ENCODE results near the gene TSPAN10. TPM values are rescaled to one million over a fixed set of nuclear protein-coding genes. Genes with fewer than 3 reads are reported as not detected.
A peak's percentile ranks its signal among the peaks of the same experiment; 100 is the strongest.
"Not testable (repeated sequence)": the region's sequence is repeated elsewhere in the genome, so short reads cannot be mapped to it uniquely, and the experiment has no call there.

Gene TSPAN10
- total and polyA plus RNA-seq, 2 donors: 0.65 to 1.2 TPM

GRCh38 chr17:81660441-81660840 lies 23.4 kb downstream of the TSPAN10 start:
- no peak overlapping the region for H3K27ac ChIP-seq (ENCODE audit: low read depth)
- no peaks in the 10 kb centered on the region for H3K36me3 ChIP-seq (ENCODE audit: insufficient read depth)
- DNase-seq (ENCODE audit: extremely low spot score): no peak
- no peaks in the 10 kb centered on the region for H3K4me1 ChIP-seq (ENCODE audit: insufficient read depth)
- 90% methylated on average over 9 of the region's 9 CpGs for WGBS
- H3K4me3 ChIP-seq (ENCODE audit: low read depth, low read length): no peak overlapping the region

- DNase-seq (ENCODE audit: extremely low spot score): no peak
- H3K27ac ChIP-seq (ENCODE audit: low read depth): no peak overlapping the region
- 91% methylated on average over 4 of the region's 4 CpGs for WGBS
- no peaks in the 10 kb centered on the region for H3K36me3 ChIP-seq (ENCODE audit: insufficient read depth)
- no peak overlapping the region for H3K4me3 ChIP-seq (ENCODE audit: low read depth, low read length)
- no peaks in the 10 kb centered on the region for H3K4me1 ChIP-seq (ENCODE audit: insufficient read depth)
These were observed 25.0 kb downstream of the TSPAN10 start for GRCh38 chr17:81662002-81662401.

- 88% methylated on average over 7 of the region's 7 CpGs for WGBS
- H3K4me3 ChIP-seq (ENCODE audit: low read depth, low read length): no peak overlapping the region
- DNase-seq (ENCODE audit: extremely low spot score): no peak
These were observed 27.1 kb downstream of the TSPAN10 start for GRCh38 chr17:81664051-81664470.

GRCh38 chr17:81665205-81666091 lies 28.5 kb downstream of the TSPAN10 start:
- Histone ChIP-seq H3K4me3 (ENCODE audit: low read depth, low read length) (peak overlapping the region; percentile 81), H3K27ac (ENCODE audit: low read depth) (no peak overlapping the region), H3K36me3 (ENCODE audit: insufficient read depth) (no peaks in the 10 kb centered on the region), H3K4me1 (ENCODE audit: insufficient read depth) (peaks cover 2% of the 10 kb centered on the region)
- 61% methylated on average over 30 of the region's 30 CpGs for WGBS
- DNase-seq (ENCODE audit: extremely low spot score): no peak

More at GRCh38 chr17:81664051-81664470, 27.1 kb downstream of the TSPAN10 start:
- Histone ChIP-seq H3K4me1 (ENCODE audit: insufficient read depth) (peaks cover 2% of the 10 kb centered on the region), H3K27ac (ENCODE audit: low read depth) (no peak overlapping the region), H3K36me3 (ENCODE audit: insufficient read depth) (no peaks in the 10 kb centered on the region)

GRCh38 chr17:81666092-81666341 lies 29.0 kb downstream of the TSPAN10 start:
- Histone ChIP-seq H3K4me3 (ENCODE audit: low read depth, low read length) (peak overlapping the region; percentile 81), H3K27ac (ENCODE audit: low read depth) (peak overlapping the region; percentile 71), H3K36me3 (ENCODE audit: insufficient read depth) (no peaks in the 10 kb centered on the region), H3K4me1 (ENCODE audit: insufficient read depth) (peaks cover 2% of the 10 kb centered on the region)
- WGBS: under 1% methylated on average over 16 of the region's 16 CpGs
- no peak for DNase-seq (ENCODE audit: extremely low spot score)

- peak; percentile 82 for DNase-seq (ENCODE audit: extremely low spot score)
- peaks cover 2% of the 10 kb centered on the region for H3K4me1 ChIP-seq (ENCODE audit: insufficient read depth)
- H3K36me3 ChIP-seq (ENCODE audit: insufficient read depth): no peaks in the 10 kb centered on the region
- under 1% methylated on average over 96 of the region's 96 CpGs for WGBS
- H3K27ac ChIP-seq (ENCODE audit: low read depth): peak within 1 kb of the TSS; percentile 71
- H3K4me3 ChIP-seq (ENCODE audit: low read depth, low read length): peak within 1 kb of the TSS; percentile 81
These were observed 29.6 kb downstream of the TSPAN10 start, which contains the start of the genes CCDC137 and OXLD1 for GRCh38 chr17:81666342-81667191. CCDC137 (plus strand) TSS chr17:81666737; CDS start chr17:81666767, 30 bp downstream. OXLD1 (minus strand) TSS chr17:81666605; CDS start chr17:81666577, 28 bp downstream.

GRCh38 chr17:81667754-81668153 lies 30.8 kb downstream of the TSPAN10 start:
- WGBS: 85% methylated on average over 18 of the region's 18 CpGs
- no peak for DNase-seq (ENCODE audit: extremely low spot score)
- Histone ChIP-seq H3K27ac (ENCODE audit: low read depth) (no peak overlapping the region), H3K4me1 (ENCODE audit: insufficient read depth) (peaks cover 2% of the 10 kb centered on the region), H3K36me3 (ENCODE audit: insufficient read depth) (peaks cover 2% of the 10 kb centered on the region), H3K4me3 (ENCODE audit: low read depth, low read length) (no peak overlapping the region)

GRCh38 chr17:81672504-81672903 lies 35.5 kb downstream of the TSPAN10 start:
- no peak for DNase-seq (ENCODE audit: extremely low spot score)
- Histone ChIP-seq H3K36me3 (ENCODE audit: insufficient read depth) (peaks cover 2% of the 10 kb centered on the region), H3K4me1 (ENCODE audit: insufficient read depth) (peaks cover 2% of the 10 kb centered on the region), H3K4me3 (ENCODE audit: low read depth, low read length) (no peak overlapping the region), H3K27ac (ENCODE audit: low read depth) (no peak overlapping the region)
- WGBS: 85% methylated on average over 18 of the region's 18 CpGs

GRCh38 chr17:81672954-81673353 lies 36.0 kb downstream of the TSPAN10 start:
- Histone ChIP-seq H3K27ac (ENCODE audit: low read depth) (no peak overlapping the region), H3K4me3 (ENCODE audit: low read depth, low read length) (no peak overlapping the region), H3K4me1 (ENCODE audit: insufficient read depth) (no peaks in the 10 kb centered on the region), H3K36me3 (ENCODE audit: insufficient read depth) (peaks cover 2% of the 10 kb centered on the region)
- 91% methylated on average over 16 of the region's 16 CpGs for WGBS
- no peak for DNase-seq (ENCODE audit: extremely low spot score)

GRCh38 chr17:81673561-81674258 lies 36.7 kb downstream of the TSPAN10 start:
- H3K27ac ChIP-seq (ENCODE audit: low read depth): no peak overlapping the region
- no peaks in the 10 kb centered on the region for H3K4me1 ChIP-seq (ENCODE audit: insufficient read depth)
- WGBS: 84% methylated on average over 18 of the region's 18 CpGs
- H3K4me3 ChIP-seq (ENCODE audit: low read depth, low read length): no peak overlapping the region
- H3K36me3 ChIP-seq (ENCODE audit: insufficient read depth): peaks cover 2% of the 10 kb centered on the region
- DNase-seq (ENCODE audit: extremely low spot score): no peak

- H3K4me1 ChIP-seq (ENCODE audit: insufficient read depth); H3K27ac ChIP-seq (ENCODE audit: low read depth); H3K36me3 ChIP-seq (ENCODE audit: insufficient read depth); DNase-seq (ENCODE audit: extremely low spot score); H3K4me3 ChIP-seq (ENCODE audit: low read depth, low read length): not testable (repeated sequence)
- 42% methylated on average over 18 of the region's 18 CpGs for WGBS
These were observed 38.7 kb downstream of the TSPAN10 start for GRCh38 chr17:81675515-81676221.

GRCh38 chr17:81676906-81677305 lies 39.9 kb downstream of the TSPAN10 start:
- no peak for DNase-seq (ENCODE audit: extremely low spot score)
- Histone ChIP-seq H3K4me1 (ENCODE audit: insufficient read depth) (no peaks in the 10 kb centered on the region), H3K4me3 (ENCODE audit: low read depth, low read length) (no peak overlapping the region), H3K36me3 (ENCODE audit: insufficient read depth) (peaks cover 5% of the 10 kb centered on the region), H3K27ac (ENCODE audit: low read depth) (no peak overlapping the region)
- WGBS: 90% methylated on average over 17 of the region's 17 CpGs

- DNase-seq (ENCODE audit: extremely low spot score): no peak
- no peak overlapping the region for H3K27ac ChIP-seq (ENCODE audit: low read depth)
- 86% methylated on average over 11 of the region's 11 CpGs for WGBS
- no peaks in the 10 kb centered on the region for H3K4me1 ChIP-seq (ENCODE audit: insufficient read depth)
- H3K4me3 ChIP-seq (ENCODE audit: low read depth, low read length): no peak overlapping the region
- peaks cover 2% of the 10 kb centered on the region for H3K36me3 ChIP-seq (ENCODE audit: insufficient read depth)
These were observed 43.2 kb downstream of the TSPAN10 start for GRCh38 chr17:81680150-81680549.
